IMR-90 (cell line): Measurements from ENCODE around the gene CFAP210.

Experiments
- BHLHE40 ChIP-seq: fragments of 150-350 bp; IDR thresholded peaks from 2 replicates; pipeline ENCODE4 v1.6.1; 2016; ENCODE audit warnings: mild to moderate bottlenecking, low read depth, low read length
- CHD1 ChIP-seq: IDR thresholded peaks from 2 replicates; pipeline ENCODE4 v1.6.1; 2012; ENCODE audit warnings: low read depth, low read length, improper control_type of control experiment
- FOS ChIP-seq: fragments of 150-350 bp; IDR thresholded peaks from 2 replicates; pipeline ENCODE4 v1.6.1; 2016; ENCODE audit warnings: low read depth, low read length
- MAZ ChIP-seq: IDR thresholded peaks from 2 replicates; pipeline ENCODE4 v1.6.1; 2012; ENCODE audit warnings: low read depth, mild to moderate bottlenecking, low read length, improper control_type of control experiment, moderate library complexity, borderline replicate concordance
- MXI1 ChIP-seq: IDR thresholded peaks from 2 replicates; pipeline ENCODE4 v1.6.1; 2012; ENCODE audit warnings: low read depth, mild to moderate bottlenecking, low read length, moderate library complexity, borderline replicate concordance
- POLR2A ChIP-seq: IDR thresholded peaks from 2 replicates; pipeline ENCODE4 v1.6.1; 2012; ENCODE audit warnings: mild to moderate bottlenecking, low read depth, low read length
- RAD21 ChIP-seq: IDR thresholded peaks from 2 replicates; pipeline ENCODE4 v1.6.1; 2012; ENCODE audit warnings: low read length, improper control_type of control experiment
- RCOR1 ChIP-seq: IDR thresholded peaks from 2 replicates; pipeline ENCODE4 v1.6.1; 2012; ENCODE audit warnings: mild to moderate bottlenecking, low read length, improper control_type of control experiment; ENCODE audit not compliant: insufficient replicate concordance
- RFX5 ChIP-seq: IDR thresholded peaks from 2 replicates; pipeline ENCODE4 v1.8.0; 2012; ENCODE audit warnings: low read depth, mild to moderate bottlenecking, low read length, moderate library complexity
- SMC3 ChIP-seq: fragments of 150-350 bp; IDR thresholded peaks from 2 replicates; pipeline ENCODE4 v1.6.1; 2016; ENCODE audit warnings: low read depth, mild to moderate bottlenecking, antibody characterized with exemption, low read length, moderate library complexity
- TF ChIP-seq, protein P1 (sequence below): conservative IDR thresholded peaks from 2 replicates; pipeline ENCODE4 v1.5.1; 2012; ENCODE audit warnings: mild to moderate bottlenecking, low read depth, low read length, improper control_type of control experiment
- TF ChIP-seq, protein P2 (sequence below): fragments of 150-350 bp; IDR thresholded peaks from 2 replicates; pipeline ENCODE4 v1.6.1; 2017; ENCODE audit warnings: mild to moderate bottlenecking, antibody characterized with exemption, low read length, low read depth

DNA sequence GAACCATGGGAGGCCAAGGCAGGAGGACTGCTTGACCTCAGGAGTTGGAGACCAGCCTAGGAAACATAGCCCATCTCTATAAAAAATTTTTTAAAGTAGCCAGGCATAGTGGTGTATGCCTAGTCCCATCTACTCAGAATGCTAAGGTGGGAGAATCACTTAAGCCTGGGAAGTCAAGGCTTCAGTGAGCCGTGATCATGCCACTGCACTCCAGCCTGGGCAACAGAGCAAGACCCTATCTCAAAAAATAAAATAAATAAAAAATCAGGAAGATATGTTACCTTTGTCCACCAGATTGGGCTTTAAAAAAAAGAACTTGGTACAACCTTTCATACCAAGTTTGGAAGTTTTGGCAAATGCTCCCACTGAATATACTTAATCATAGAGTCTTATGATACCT, 35.3 kb downstream of the CFAP210 start:
- TF ChIP-seq, protein P1, sequence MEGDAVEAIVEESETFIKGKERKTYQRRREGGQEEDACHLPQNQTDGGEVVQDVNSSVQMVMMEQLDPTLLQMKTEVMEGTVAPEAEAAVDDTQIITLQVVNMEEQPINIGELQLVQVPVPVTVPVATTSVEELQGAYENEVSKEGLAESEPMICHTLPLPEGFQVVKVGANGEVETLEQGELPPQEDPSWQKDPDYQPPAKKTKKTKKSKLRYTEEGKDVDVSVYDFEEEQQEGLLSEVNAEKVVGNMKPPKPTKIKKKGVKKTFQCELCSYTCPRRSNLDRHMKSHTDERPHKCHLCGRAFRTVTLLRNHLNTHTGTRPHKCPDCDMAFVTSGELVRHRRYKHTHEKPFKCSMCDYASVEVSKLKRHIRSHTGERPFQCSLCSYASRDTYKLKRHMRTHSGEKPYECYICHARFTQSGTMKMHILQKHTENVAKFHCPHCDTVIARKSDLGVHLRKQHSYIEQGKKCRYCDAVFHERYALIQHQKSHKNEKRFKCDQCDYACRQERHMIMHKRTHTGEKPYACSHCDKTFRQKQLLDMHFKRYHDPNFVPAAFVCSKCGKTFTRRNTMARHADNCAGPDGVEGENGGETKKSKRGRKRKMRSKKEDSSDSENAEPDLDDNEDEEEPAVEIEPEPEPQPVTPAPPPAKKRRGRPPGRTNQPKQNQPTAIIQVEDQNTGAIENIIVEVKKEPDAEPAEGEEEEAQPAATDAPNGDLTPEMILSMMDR: no peak
- TF ChIP-seq BHLHE40 (no peak), POLR2A (no peak), RCOR1 (no peak), RAD21 (no peak), CHD1 (no peak), MAZ (no peak), RFX5 (no peak), SMC3 (no peak), FOS (no peak), MXI1 (no peak)
- TF ChIP-seq, protein P2, sequence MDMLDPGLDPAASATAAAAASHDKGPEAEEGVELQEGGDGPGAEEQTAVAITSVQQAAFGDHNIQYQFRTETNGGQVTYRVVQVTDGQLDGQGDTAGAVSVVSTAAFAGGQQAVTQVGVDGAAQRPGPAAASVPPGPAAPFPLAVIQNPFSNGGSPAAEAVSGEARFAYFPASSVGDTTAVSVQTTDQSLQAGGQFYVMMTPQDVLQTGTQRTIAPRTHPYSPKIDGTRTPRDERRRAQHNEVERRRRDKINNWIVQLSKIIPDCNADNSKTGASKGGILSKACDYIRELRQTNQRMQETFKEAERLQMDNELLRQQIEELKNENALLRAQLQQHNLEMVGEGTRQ: no peak
